ENCODE data around the gene GPR150.

DNA sequence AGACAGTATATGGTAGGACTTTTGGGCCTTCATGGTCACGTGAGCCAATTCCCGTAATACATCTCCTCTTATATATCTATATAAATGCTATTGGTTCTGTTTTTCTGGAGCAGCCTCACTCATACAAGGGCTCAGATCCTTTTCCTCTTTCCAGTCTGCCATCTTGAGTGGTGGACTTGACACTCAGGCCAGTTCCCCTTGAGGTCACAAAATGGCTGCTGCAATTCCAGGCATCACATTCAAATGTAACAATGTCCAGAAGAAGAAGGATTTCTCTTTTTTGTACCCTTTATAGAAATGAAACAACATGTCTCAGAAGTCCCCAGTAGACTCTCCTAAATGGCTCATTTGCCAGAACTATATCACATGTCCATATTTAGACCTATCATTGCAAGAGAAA is 4.5 kb downstream of the GPR150 start:
- TF ChIP-seq POLR2A (IDR thresholded peaks at IDR 0.05; ENCODE audit: low read depth, low read length) = no peak
- no peak for TF ChIP-seq POLR2AphosphoS5 (IDR thresholded peaks at IDR 0.05; ENCODE audit: low read depth, low read length)
